Activated T-cell treated with anti-CD3 and anti-CD28 coated beads, Interleukin-2, amount 50 U/mL, for 72 hours (primary cell): ENCODE measurements around the gene PTPRD. TPM values are rescaled to one million over a fixed set of nuclear protein-coding genes. Genes with fewer than 3 reads are reported as not detected.

Source experiments
- ATAC-seq, 2 donors: fragments of 150-1000 bp; cut with Tn5 transposase; replicated peaks in 1 of 2; 2 replicates each; pipeline ENCODE4 v1.10.0; 2021; ENCODE audit warnings: moderate library complexity in 2 of 2, mild to moderate bottlenecking in 1 of 2
- DNase-seq, 2 donors: peaks; one replicate each; pipeline ENCODE4 v3.0.0; 2021 to 2022; ENCODE audit warnings: mixed read lengths in 1 of 2
- H3K27ac Mint-ChIP-seq: one replicate; pipeline ENCODE4 v1.8.0; 2022; ENCODE audit warnings: mild to moderate bottlenecking, moderate library complexity, mixed read lengths
- H3K27me3 Mint-ChIP-seq: one replicate; pipeline ENCODE4 v1.8.0; 2022; ENCODE audit warnings: low read depth, mixed read lengths
- H3K36me3 Mint-ChIP-seq, 2 donors: one replicate each; pipeline ENCODE4 v1.8.0; 2022; ENCODE audit warnings: mixed read lengths in 2 of 2, mild to moderate bottlenecking in 1 of 2; ENCODE audit not compliant: insufficient read depth in 2 of 2
- H3K4me1 Mint-ChIP-seq: one replicate; pipeline ENCODE4 v1.8.0; 2022; ENCODE audit warnings: low read depth, mixed read lengths
- H3K4me3 Mint-ChIP-seq, 2 donors: one replicate each; pipeline ENCODE4 v1.8.0; 2022; ENCODE audit warnings: mild to moderate bottlenecking in 2 of 2, mixed read lengths in 2 of 2, moderate library complexity in 2 of 2
- H3K9me3 Mint-ChIP-seq, 2 donors: one replicate each; pipeline ENCODE4 v1.8.0; 2022; ENCODE audit warnings: mixed read lengths in 2 of 2
- total RNA-seq, 2 donors: library from RNA; stranded (reverse); gene quantifications; one replicate each; pipeline ENCODE4 v1.2.3, GENCODE V29; 2022

The PTPRD gene
- total RNA-seq, 2 donors from 2014 or later: 0.44 TPM; not detected in 1

GRCh38 chr9:8916771-8917170 lies 1696.0 kb downstream of the PTPRD start:
- Mint-ChIP-seq H3K9me3 (peaks cover 0 to 3% of the 10 kb centered on the region in 2 donors), H3K4me3 (no peak overlapping the region), H3K27me3 (no peaks in the 10 kb centered on the region), H3K4me1 (no peaks in the 10 kb centered on the region), H3K36me3 (no peaks in the 10 kb centered on the region), H3K27ac (no peak overlapping the region)
- ATAC-seq: no peak
- no peak for DNase-seq

DNA sequence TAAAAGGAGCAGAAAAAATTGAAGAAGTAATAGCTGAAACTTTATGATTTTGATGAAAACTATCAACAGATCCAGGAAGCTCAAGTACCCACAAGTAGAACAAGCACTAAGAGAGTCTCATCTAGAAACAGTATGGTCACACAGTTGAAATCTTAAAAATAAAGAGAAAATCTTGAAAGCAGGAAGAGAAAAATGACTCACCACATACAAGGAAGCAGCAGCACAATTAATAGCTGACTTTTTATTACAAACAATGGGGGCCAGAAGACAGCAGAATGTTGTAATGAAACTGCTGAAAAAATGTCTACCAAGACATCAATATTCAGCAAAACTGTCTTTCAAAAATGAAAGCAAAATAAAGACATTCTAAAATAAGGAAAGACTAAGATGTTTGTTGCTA lies 1704.9 kb downstream of the PTPRD start:
- H3K4me3 Mint-ChIP-seq: no peak overlapping the region
- no peaks in the 10 kb centered on the region for H3K4me1 Mint-ChIP-seq
- H3K27me3 Mint-ChIP-seq: no peaks in the 10 kb centered on the region
- H3K27ac Mint-ChIP-seq: no peak overlapping the region
- DNase-seq: no peak
- H3K9me3 Mint-ChIP-seq: peaks cover 4 to 9% of the 10 kb centered on the region in 2 donors
- H3K36me3 Mint-ChIP-seq: no peaks in the 10 kb centered on the region
- no peak for ATAC-seq

- Mint-ChIP-seq H3K4me1 (no peaks in the 10 kb centered on the region), H3K4me3 (no peak overlapping the region), H3K9me3 (peaks cover 2 to 9% of the 10 kb centered on the region in 2 donors), H3K27ac (no peak overlapping the region), H3K36me3 (no peaks in the 10 kb centered on the region), H3K27me3 (no peaks in the 10 kb centered on the region)
- DNase-seq: no peak
- ATAC-seq: no peak
These were observed 1707.1 kb downstream of the PTPRD start for GRCh38 chr9:8905731-8906130.

DNA sequence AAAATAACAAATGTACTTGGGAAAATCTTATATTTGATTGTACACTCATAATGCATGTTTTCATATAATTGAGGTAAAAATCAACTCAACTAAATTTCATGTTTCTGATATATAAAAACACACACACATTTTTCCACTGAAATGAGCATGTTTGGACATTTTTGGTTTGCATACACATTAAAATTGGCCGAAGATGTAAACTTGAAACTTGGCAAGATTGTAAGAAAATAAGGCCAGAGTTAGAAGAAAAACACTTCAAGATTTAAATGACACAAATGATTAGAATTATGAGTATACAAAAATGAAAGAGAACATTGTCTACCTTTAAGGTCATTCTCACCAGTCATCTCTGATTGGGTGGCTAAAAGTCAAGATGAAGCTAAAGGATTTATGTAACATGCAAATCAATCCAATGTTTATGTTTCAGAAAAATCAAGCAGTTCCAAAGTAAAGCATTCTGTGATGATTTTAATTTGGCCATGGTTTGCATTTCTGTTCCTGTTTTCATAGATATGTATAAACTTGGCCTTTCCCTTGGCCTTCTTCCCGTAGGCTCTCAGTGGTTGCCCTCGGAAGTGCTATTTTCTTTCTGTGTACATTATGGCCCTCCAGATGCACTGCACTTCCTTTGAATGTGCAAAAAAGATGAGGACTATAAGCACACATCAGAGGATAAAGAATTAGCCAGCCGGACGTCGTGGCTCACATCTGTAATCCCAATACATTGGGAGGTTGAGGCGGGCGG lies 1707.9 kb downstream of the PTPRD start:
- DNase-seq (no peak), ATAC-seq (no peak)
- Mint-ChIP-seq H3K4me1 (no peaks in the 10 kb centered on the region), H3K36me3 (no peaks in the 10 kb centered on the region), H3K27me3 (no peaks in the 10 kb centered on the region), H3K27ac (no peak overlapping the region), H3K4me3 (no peak overlapping the region), H3K9me3 (peaks cover 2 to 9% of the 10 kb centered on the region in 2 donors)

- ATAC-seq: no peak
- no peaks in the 10 kb centered on the region for H3K4me1 Mint-ChIP-seq
- peaks cover 0 to 7% of the 10 kb centered on the region in 2 donors for H3K9me3 Mint-ChIP-seq
- no peak overlapping the region for H3K27ac Mint-ChIP-seq
- no peaks in the 10 kb centered on the region for H3K36me3 Mint-ChIP-seq
- DNase-seq: no peak
- H3K27me3 Mint-ChIP-seq: no peaks in the 10 kb centered on the region
- H3K4me3 Mint-ChIP-seq: no peak overlapping the region
These were observed 1709.7 kb downstream of the PTPRD start for GRCh38 chr9:8903077-8903476.

- Mint-ChIP-seq H3K36me3 (no peaks in the 10 kb centered on the region), H3K4me1 (no peaks in the 10 kb centered on the region), H3K9me3 (no peaks in the 10 kb centered on the region), H3K4me3 (no peak overlapping the region), H3K27me3 (no peaks in the 10 kb centered on the region), H3K27ac (no peak overlapping the region)
- no peak for DNase-seq
- ATAC-seq: no peak
These were observed 1711.7 kb downstream of the PTPRD start for GRCh38 chr9:8901146-8901545.

DNA sequence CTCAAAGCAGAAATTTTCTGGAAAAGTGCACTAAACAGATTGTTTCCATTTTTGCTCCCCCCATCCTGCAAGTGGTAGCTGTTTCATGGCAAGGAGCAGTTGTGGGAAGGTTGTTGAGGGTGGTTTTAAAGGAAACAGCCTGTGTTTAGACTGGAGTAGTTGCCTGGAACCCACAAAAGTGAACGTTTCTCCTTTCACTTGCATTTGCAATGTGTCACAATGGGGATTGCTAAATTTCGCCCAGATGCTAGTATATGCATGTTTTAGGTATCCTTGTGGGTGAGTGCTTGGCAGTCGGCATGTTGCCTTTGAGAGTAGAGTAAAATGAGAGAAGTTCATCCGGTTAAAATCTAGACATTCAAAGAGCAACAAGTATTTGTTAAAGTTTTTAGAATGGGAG lies 1713.3 kb downstream of the PTPRD start:
- no peaks in the 10 kb centered on the region for H3K9me3 Mint-ChIP-seq
- H3K27me3 Mint-ChIP-seq: peaks cover 8% of the 10 kb centered on the region
- H3K4me3 Mint-ChIP-seq: no peak overlapping the region
- ATAC-seq (no peak), DNase-seq (no peak)
- H3K27ac Mint-ChIP-seq: no peak overlapping the region
- H3K36me3 Mint-ChIP-seq: no peaks in the 10 kb centered on the region
- H3K4me1 Mint-ChIP-seq: no peaks in the 10 kb centered on the region

DNA sequence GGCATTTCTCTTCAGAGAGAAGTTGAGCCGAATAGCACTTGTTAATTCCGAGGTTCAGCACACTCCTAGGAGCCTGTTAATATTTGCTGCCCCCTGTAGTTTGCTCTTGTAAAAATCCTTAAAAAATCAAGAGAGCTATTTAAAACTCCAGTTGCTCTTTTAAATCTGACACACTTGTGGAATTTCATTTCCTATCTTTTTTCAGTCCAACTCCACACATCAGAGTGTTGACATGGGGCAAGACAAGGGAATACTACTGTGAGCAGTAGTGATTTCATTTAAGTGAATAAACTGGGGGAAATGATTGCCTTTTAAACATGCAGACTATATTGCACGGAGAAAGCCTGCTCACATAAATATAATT lies 1717.0 kb downstream of the PTPRD start:
- Mint-ChIP-seq H3K9me3 (no peaks in the 10 kb centered on the region), H3K27ac (no peak overlapping the region), H3K4me1 (no peaks in the 10 kb centered on the region), H3K4me3 (no peak overlapping the region), H3K36me3 (no peaks in the 10 kb centered on the region), H3K27me3 (peaks cover 8% of the 10 kb centered on the region)
- ATAC-seq: no peak
- no peak for DNase-seq

DNA sequence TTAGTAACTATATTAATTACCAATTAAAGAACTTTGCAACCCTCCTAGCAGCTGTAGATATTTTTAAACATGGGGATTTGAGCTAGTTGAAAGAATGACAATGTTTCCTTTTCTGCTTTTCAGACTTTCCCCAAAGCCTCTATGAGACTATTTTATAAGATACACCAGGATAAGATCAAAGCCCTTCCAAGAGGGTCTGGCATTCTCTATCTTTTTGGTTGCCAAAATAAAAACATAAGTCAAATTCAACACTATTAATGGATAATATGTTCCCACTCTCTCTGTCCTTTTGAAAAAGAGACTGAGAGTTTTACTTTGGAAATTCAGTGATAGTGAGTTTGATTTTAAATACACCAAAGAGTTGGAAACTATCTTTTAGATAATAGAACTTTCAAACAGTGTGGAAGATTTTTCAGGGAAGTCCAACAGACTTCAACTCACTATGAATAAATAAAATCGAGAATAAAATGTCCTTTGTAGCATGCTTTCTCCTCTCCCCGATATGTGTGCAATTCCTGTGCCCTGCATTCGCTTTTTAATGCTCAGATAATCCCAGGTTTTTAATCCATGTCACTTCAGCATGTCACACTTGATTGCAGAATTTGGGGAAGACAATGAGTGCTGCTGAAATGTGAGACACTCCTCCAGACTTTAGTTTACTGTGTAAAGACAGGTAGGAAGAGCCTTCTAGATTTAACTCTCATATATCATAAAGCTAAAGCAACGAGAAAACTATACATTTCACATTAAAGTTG lies 1717.5 kb downstream of the PTPRD start:
- no peaks in the 10 kb centered on the region for H3K9me3 Mint-ChIP-seq
- H3K4me3 Mint-ChIP-seq: no peak overlapping the region
- peaks cover 8% of the 10 kb centered on the region for H3K27me3 Mint-ChIP-seq
- H3K27ac Mint-ChIP-seq: no peak overlapping the region
- no peaks in the 10 kb centered on the region for H3K36me3 Mint-ChIP-seq
- no peak for DNase-seq
- no peaks in the 10 kb centered on the region for H3K4me1 Mint-ChIP-seq
- no peak for ATAC-seq

DNA sequence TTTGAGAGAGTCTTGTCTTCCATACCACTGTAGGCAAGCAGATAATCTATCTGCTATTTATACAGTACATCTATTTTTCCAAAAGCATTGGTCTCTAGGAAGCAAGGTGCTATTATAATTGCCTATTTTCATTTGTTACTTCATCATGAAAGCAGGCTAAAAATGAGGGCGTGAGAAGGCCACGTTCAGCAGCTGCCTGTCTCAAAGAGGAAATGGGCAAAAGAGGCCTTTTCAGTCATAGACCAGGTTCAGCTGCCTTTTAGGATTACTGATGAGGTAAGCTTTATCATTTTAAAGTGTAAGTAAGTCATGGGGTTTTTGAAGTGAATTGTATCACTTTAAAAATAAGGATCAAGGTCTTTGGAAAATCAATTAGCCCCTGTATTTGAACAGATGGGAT lies 1722.1 kb downstream of the PTPRD start:
- H3K27ac Mint-ChIP-seq: no peak overlapping the region
- ATAC-seq (no peak), DNase-seq (no peak)
- H3K4me3 Mint-ChIP-seq: no peak overlapping the region
- peaks cover 5% of the 10 kb centered on the region for H3K27me3 Mint-ChIP-seq
- H3K4me1 Mint-ChIP-seq: no peaks in the 10 kb centered on the region
- no peaks in the 10 kb centered on the region for H3K9me3 Mint-ChIP-seq
- no peaks in the 10 kb centered on the region for H3K36me3 Mint-ChIP-seq

GRCh38 chr9:8889100-8889499 lies 1723.7 kb downstream of the PTPRD start:
- Mint-ChIP-seq H3K27me3 (no peaks in the 10 kb centered on the region), H3K36me3 (no peaks in the 10 kb centered on the region), H3K27ac (no peak overlapping the region), H3K9me3 (no peaks in the 10 kb centered on the region), H3K4me1 (no peaks in the 10 kb centered on the region), H3K4me3 (no peak overlapping the region)
- ATAC-seq (no peak), DNase-seq (no peak)

- Mint-ChIP-seq H3K4me3 (no peak overlapping the region), H3K27ac (no peak overlapping the region), H3K4me1 (no peaks in the 10 kb centered on the region), H3K36me3 (no peaks in the 10 kb centered on the region), H3K9me3 (no peaks in the 10 kb centered on the region), H3K27me3 (no peaks in the 10 kb centered on the region)
- no peak for ATAC-seq
- no peak for DNase-seq
These were observed 1724.2 kb downstream of the PTPRD start for GRCh38 chr9:8888591-8888990.

DNA sequence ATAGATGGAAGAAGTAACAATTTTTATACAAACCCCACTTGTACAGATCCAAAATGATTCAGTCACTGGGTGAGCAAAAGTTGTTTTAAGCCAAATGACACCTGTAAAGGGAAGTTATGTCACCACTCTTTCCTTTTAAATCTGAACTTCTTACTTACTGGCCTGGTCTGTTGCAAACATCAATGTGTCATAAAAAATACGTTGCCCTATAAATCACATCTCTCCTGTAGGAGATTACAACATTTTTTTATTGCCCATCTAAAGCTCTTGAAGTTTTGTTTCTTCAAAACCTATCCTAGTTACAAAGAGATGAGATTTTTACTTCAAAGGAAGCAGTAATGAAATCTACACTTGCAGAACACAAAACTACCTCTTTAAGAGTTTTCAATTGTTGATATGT lies 1725.4 kb downstream of the PTPRD start:
- no peak for DNase-seq
- Mint-ChIP-seq H3K9me3 (no peaks in the 10 kb centered on the region), H3K36me3 (no peaks in the 10 kb centered on the region), H3K27ac (no peak overlapping the region), H3K4me1 (no peaks in the 10 kb centered on the region), H3K27me3 (no peaks in the 10 kb centered on the region), H3K4me3 (no peak overlapping the region)
- ATAC-seq: no peak

DNA sequence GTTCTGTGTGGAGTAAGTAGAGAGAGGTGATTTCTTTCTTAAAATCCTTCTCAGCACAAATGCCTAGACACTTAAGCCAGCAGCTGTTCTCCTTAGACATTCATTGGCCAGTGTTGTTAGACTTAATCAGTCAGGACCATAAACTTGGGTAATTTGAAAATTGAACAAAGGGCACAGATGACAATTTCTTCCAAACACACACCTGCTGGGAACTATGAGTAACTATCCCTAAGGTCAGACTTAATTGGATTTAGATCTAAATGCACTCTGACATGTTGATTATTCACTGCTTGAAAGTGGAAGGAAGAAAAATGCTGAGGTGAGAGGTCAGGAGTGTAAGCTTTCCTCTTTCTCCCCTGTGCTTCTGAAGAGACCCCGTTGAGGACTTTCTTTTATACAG lies 1729.5 kb downstream of the PTPRD start:
- ATAC-seq: no peak
- no peaks in the 10 kb centered on the region for H3K27me3 Mint-ChIP-seq
- no peak for DNase-seq
- H3K4me1 Mint-ChIP-seq: no peaks in the 10 kb centered on the region
- no peak overlapping the region for H3K4me3 Mint-ChIP-seq
- H3K9me3 Mint-ChIP-seq: no peaks in the 10 kb centered on the region
- no peak overlapping the region for H3K27ac Mint-ChIP-seq
- H3K36me3 Mint-ChIP-seq: no peaks in the 10 kb centered on the region
